A549 (cell line): Measurements from ENCODE around the gene HAUS1. TPM values are rescaled to one million over a fixed set of nuclear protein-coding genes. Genes with fewer than 3 reads are reported as not detected.

ENCODE experiments used
- ATAC-seq, 2 experiments: fragments of 200-7000 bp in 1 of 2; fragments of >200 bp in 1 of 2; cut with Nextera tagmentation in 1 of 2; cut with Tn5 transposase in 1 of 2; 3 replicates each; pipeline versions ENCODE4 v1.8.0 to v1.9.1; 2018 to 2020; ENCODE audit warnings: mild to moderate bottlenecking in 1 of 2, moderate library complexity in 1 of 2
- CTCF ChIA-PET: fragments of 300-600 bp; sonication (Branson Sonifier 250); formaldehyde crosslinking; extraction: SDS; loops from one replicate; lab custom pipeline; 2021; ENCODE audit warnings: antibody characterized with exemption, inconsistent platforms; lab: Yijun Ruan, JAX
- POLR2A ChIA-PET: fragments of 350-600 bp; formaldehyde crosslinking; extraction: SDS; loops from one replicate; lab custom pipeline; 2021; ENCODE audit warnings: antibody characterized with exemption, inconsistent platforms; lab: Yijun Ruan, JAX
- DNase-seq, 2 experiments: peaks; one replicate each; pipeline versions ENCODE4 v3.0.0 to v3.0.0-alpha.2; 2011 to 2016; ENCODE audit warnings: low read depth in 1 of 2, low spot score in 1 of 2
- FAIRE-seq: peaks from 2 replicates; lab custom pipeline; 2011; peaks lifted over from hg19 to GRCh38; lab: Jason Lieb, UNC
- H3K27ac ChIP-seq, 2 experiments: fragments of >200 bp; sonication (Bioruptor Twin); formaldehyde crosslinking; 3 replicates each; pipeline ENCODE4 v1.5.1; 2016 to 2017
- H3K4me1 ChIP-seq: fragments of >200 bp; sonication (Bioruptor Twin); formaldehyde crosslinking; 3 replicates; pipeline ENCODE4 v1.6.1; 2016
- H3K4me2 ChIP-seq: fragments of >200 bp; sonication (Bioruptor Twin); formaldehyde crosslinking; 3 replicates; pipeline ENCODE4 v1.6.1; 2016
- H3K4me3 ChIP-seq: fragments of >200 bp; sonication (Bioruptor Twin); formaldehyde crosslinking; 3 replicates; pipeline ENCODE4 v1.5.1; 2016
- H3K9me3 ChIP-seq: fragments of >200 bp; sonication (Bioruptor Twin); formaldehyde crosslinking; 3 replicates; pipeline ENCODE4 v1.6.1; 2016
- BHLHE40 ChIP-seq: IDR thresholded peaks from 2 replicates; pipeline ENCODE4 v1.6.1; 2012; ENCODE audit warnings: low read depth, low read length, inconsistent platforms
- CHD2 ChIP-seq: fragments of 150-350 bp; IDR thresholded peaks from 2 replicates; pipeline ENCODE4 v1.6.1; 2014; ENCODE audit warnings: low read length; ENCODE audit not compliant: partially characterized antibody
- EHF ChIP-seq: fragments of 250-450 bp; sonication (Bioruptor Pico); IDR thresholded peaks from 2 replicates; pipeline ENCODE4 v1.5.0; 2020; ENCODE audit warnings: mild to moderate bottlenecking
- FOSB ChIP-seq: fragments of 250-450 bp; sonication (Bioruptor Pico); IDR thresholded peaks from 2 replicates; pipeline ENCODE4 v1.5.0; 2020; ENCODE audit warnings: mild to moderate bottlenecking, moderate library complexity
- FOSL2 ChIP-seq, 2 experiments: fragments of 450-650 bp in 1 of 2; fragments of >200 bp in 1 of 2; sonication (Bioruptor Twin) in 1 of 2; formaldehyde crosslinking; IDR thresholded peaks; 2 replicates each; pipeline versions ENCODE4 v1.5.0 to v1.6.1; 2016 to 2020; ENCODE audit warnings: mild to moderate bottlenecking in 1 of 2, moderate library complexity in 1 of 2
- GATA3 ChIP-seq: IDR thresholded peaks from 2 replicates; pipeline ENCODE4 v1.6.1; 2012; ENCODE audit warnings: borderline replicate concordance
- HOXB13 ChIP-seq: fragments of 250-450 bp; sonication (Bioruptor Pico); IDR thresholded peaks from 2 replicates; pipeline ENCODE4 v1.5.0; 2020; ENCODE audit warnings: low read depth, mild to moderate bottlenecking, moderate library complexity
- HOXB5 ChIP-seq: fragments of 250-450 bp; sonication (Bioruptor Pico); IDR thresholded peaks from 2 replicates; pipeline ENCODE4 v1.5.0; 2020; ENCODE audit warnings: mild to moderate bottlenecking, moderate library complexity
- KDM1A ChIP-seq: fragments of 200-600 bp; sonication (generic); IDR thresholded peaks from 2 replicates; pipeline ENCODE4 v1.6.1; 2016; ENCODE audit warnings: low read depth, mild to moderate bottlenecking
- MAFK ChIP-seq: fragments of 450-650 bp; IDR thresholded peaks from 2 replicates; pipeline ENCODE4 v1.6.1; 2014; ENCODE audit not compliant: partially characterized antibody
- MYC ChIP-seq: IDR thresholded peaks from 2 replicates; pipeline ENCODE4 v1.6.1; 2012; ENCODE audit warnings: mild to moderate bottlenecking, inconsistent platforms, low read length, improper control_type of control experiment, borderline replicate concordance
- NPAS2 ChIP-seq: fragments of 250-450 bp; sonication (Bioruptor Pico); IDR thresholded peaks from 2 replicates; pipeline ENCODE4 v1.8.0; 2022; ENCODE audit warnings: mild to moderate bottlenecking, moderate library complexity, borderline replicate concordance
- NR3C1 ChIP-seq: fragments of >200 bp; sonication (Bioruptor Twin); formaldehyde crosslinking; IDR thresholded peaks from 3 replicates; pipeline ENCODE4 v1.6.1; 2017
- PBX3 ChIP-seq: IDR thresholded peaks from 2 replicates; pipeline ENCODE4 v1.6.1; 2012
- PHF8 ChIP-seq: fragments of 200-600 bp; sonication (generic); IDR thresholded peaks from 2 replicates; pipeline ENCODE4 v1.6.1; 2016; ENCODE audit warnings: low read depth, mild to moderate bottlenecking, antibody characterized with exemption, moderate library complexity, borderline replicate concordance
- POLR2A ChIP-seq: IDR thresholded peaks from 2 replicates; pipeline ENCODE4 v1.6.1; 2012; ENCODE audit warnings: mild to moderate bottlenecking, low read length
- POLR2AphosphoS2 ChIP-seq: conservative IDR thresholded peaks from 2 replicates; pipeline ENCODE4 v1.6.1; 2012; ENCODE audit warnings: low read length, improper control_type of control experiment, inconsistent platforms
- RARB ChIP-seq: fragments of 250-450 bp; sonication (Bioruptor Pico); IDR thresholded peaks from 2 replicates; pipeline ENCODE4 v1.8.0; 2021; ENCODE audit warnings: mild to moderate bottlenecking, moderate library complexity
- RCOR1 ChIP-seq: fragments of 150-350 bp; IDR thresholded peaks from 2 replicates; pipeline ENCODE4 v1.6.1; 2014; ENCODE audit warnings: antibody characterized with exemption, low read length, low read depth
- REST ChIP-seq: fragments of 200-600 bp; sonication (generic); IDR thresholded peaks from 2 replicates; pipeline ENCODE4 v1.6.1; 2016; ENCODE audit warnings: antibody characterized with exemption, mild to moderate bottlenecking, moderate library complexity
- RFX5 ChIP-seq: fragments of 450-650 bp; IDR thresholded peaks from 2 replicates; pipeline ENCODE4 v1.7.1; 2014; ENCODE audit warnings: antibody characterized with exemption, mild to moderate bottlenecking, moderate library complexity
- SREBF2 ChIP-seq: fragments of 450-650 bp; IDR thresholded peaks from 2 replicates; pipeline ENCODE4 v1.6.1; 2014; ENCODE audit warnings: mild to moderate bottlenecking, moderate library complexity
- TP53 ChIP-seq: fragments of 250-450 bp; sonication (Bioruptor Pico); IDR thresholded peaks from 2 replicates; pipeline ENCODE4 v1.5.0; 2021; ENCODE audit warnings: mild to moderate bottlenecking, moderate library complexity
- ZSCAN20 ChIP-seq: fragments of 250-450 bp; sonication (Bioruptor Pico); IDR thresholded peaks from 2 replicates; pipeline ENCODE4 v1.8.0; 2022; ENCODE audit warnings: mild to moderate bottlenecking, moderate library complexity
- WGBS: methylation state at CpG from one replicate; pipeline ENCODE4 v1.1.6; 2017; ENCODE audit errors: missing lambda C conversion rate; 5-methylcytosine and 5-hydroxymethylcytosine counted together
- polyA plus RNA-seq, 4 experiments: library from polyadenylated mRNA; depleted of rRNA in 3 of 4; stranded (reverse); fragments of >200 nt; fragmentation: RNase III in 1 of 4; extraction: RNeasy Plus Mini Kit Qiagen cat#74134 plus additional on column Dnase treatment in 1 of 4; gene quantifications; 2 replicates in 3 of 4; 3 replicates in 1 of 4; pipeline ENCODE4 v1.2.3, GENCODE V29; 2011 to 2017

HAUS1 gene
- polyA plus RNA-seq, 2 of the 4 experiments (the other 2 are of a cell fraction), result 58.6 to 59.7 TPM

- WGBS, result 98% methylated on average over 10 of the region's 10 CpGs
- DNase-seq (no peak), FAIRE-seq (no peak), ATAC-seq (no peak)
- no peak overlapping the region for H3K27ac ChIP-seq
- TF ChIP-seq CHD2, result no peak
- TF ChIP-seq RFX5, result no peak
- TF ChIP-seq BHLHE40, result no peak
- no peak for TF ChIP-seq NPAS2 (CRISPR knock-in tag)
- no peak for TF ChIP-seq TP53 (CRISPR knock-in tag)
- no peak for TF ChIP-seq ZSCAN20 (CRISPR knock-in tag)
- no peak for TF ChIP-seq MAFK
- TF ChIP-seq GATA3, result no peak
- no peak for TF ChIP-seq FOSL2 (IDR thresholded peaks at IDR 0.05)
- TF ChIP-seq FOSL2 (CRISPR knock-in tag; IDR thresholded peaks at IDR 0.05), result no peak
- TF ChIP-seq RCOR1, result no peak
- no peak for TF ChIP-seq POLR2AphosphoS2
- ChIA-PET POLR2A (no interaction called here), CTCF (no interaction called here)
- 0 out of 3 replicates have a peak overlapping the region, but pooled peaks have one; percentile 88 for H3K4me2 ChIP-seq
- H3K9me3 ChIP-seq, result no peaks in the 10 kb centered on the region
- no peak overlapping the region for H3K4me3 ChIP-seq
- H3K4me1 ChIP-seq, result peaks cover 7% of the 10 kb centered on the region; the same call in 1 of the 3 replicates
Measured at GRCh38 chr18:46095532-46095931, 8.7 kb upstream of the HAUS1 start.

- ChIA-PET CTCF (interaction anchor here (0.9 kb wide), 1 partner anchor 23 kb away, joined by 3 read pairs; no protein-coding TSS in a partner anchor), POLR2A (interaction anchor here (0.6 to 0.7 kb wide), 3 partner anchors 7 to 562 kb away, joined by 3 to 4 read pairs (median 4); partner anchors contain the start of gene HAUS1)
- ATAC-seq (no peak), FAIRE-seq (no peak), DNase-seq (peak in 1 of 2 experiments; percentile 15)
- Histone ChIP-seq H3K27ac (peak overlapping the region; percentile 97 to 99), H3K9me3 (no peaks in the 10 kb centered on the region), H3K4me1 (peaks cover 7% of the 10 kb centered on the region; the same call in 1 of the 3 replicates), H3K4me3 (peak overlapping the region; percentile 98), H3K4me2 (peak overlapping the region; percentile 88)
- WGBS, result 26% methylated on average over 20 of the region's 22 CpGs
- TF ChIP-seq HOXB5 (CRISPR knock-in tag) (no peak), NR3C1 (no peak), REST (no peak), RCOR1 (no peak), KDM1A (no peak), HOXB13 (CRISPR knock-in tag) (no peak), MYC (no peak), FOSB (no peak), PBX3 (no peak), EHF (CRISPR knock-in tag) (no peak), PHF8 (no peak), RARB (CRISPR knock-in tag) (no peak), SREBF2 (no peak), POLR2AphosphoS2 (no peak), POLR2A (no peak)
Measured at GRCh38 chr18:46096651-46097300, 7.4 kb upstream of the HAUS1 start.
